Caki2 (cell line): ENCODE measurements around the gene MGAT5B. TPM values are rescaled to one million over a fixed set of nuclear protein-coding genes. Genes with fewer than 3 reads are reported as not detected.

Source experiments
- DNase-seq: peaks from one replicate; pipeline ENCODE4 v3.0.0-alpha.2; 2015; ENCODE audit warnings: low read depth
- in situ Hi-C: cut with HindIII; loops from 2 replicates; pipeline ENCODE4 v1.10.0; 2016; ENCODE audit warnings: low sequenced_read_pairs, low pct_unique_long_range_greater_than_20kb, mixed read lengths
- total RNA-seq: library from RNA; depleted of rRNA; stranded (reverse); fragments of >200 nt; shearing (Covaris generic); gene quantifications from 2 replicates; pipeline ENCODE4 v1.2.3, GENCODE V29; 2014; ENCODE audit warnings: low replicate concordance

The MGAT5B gene
- total RNA-seq, 1 experiment from 2014 or later = 3.1 TPM

DNA sequence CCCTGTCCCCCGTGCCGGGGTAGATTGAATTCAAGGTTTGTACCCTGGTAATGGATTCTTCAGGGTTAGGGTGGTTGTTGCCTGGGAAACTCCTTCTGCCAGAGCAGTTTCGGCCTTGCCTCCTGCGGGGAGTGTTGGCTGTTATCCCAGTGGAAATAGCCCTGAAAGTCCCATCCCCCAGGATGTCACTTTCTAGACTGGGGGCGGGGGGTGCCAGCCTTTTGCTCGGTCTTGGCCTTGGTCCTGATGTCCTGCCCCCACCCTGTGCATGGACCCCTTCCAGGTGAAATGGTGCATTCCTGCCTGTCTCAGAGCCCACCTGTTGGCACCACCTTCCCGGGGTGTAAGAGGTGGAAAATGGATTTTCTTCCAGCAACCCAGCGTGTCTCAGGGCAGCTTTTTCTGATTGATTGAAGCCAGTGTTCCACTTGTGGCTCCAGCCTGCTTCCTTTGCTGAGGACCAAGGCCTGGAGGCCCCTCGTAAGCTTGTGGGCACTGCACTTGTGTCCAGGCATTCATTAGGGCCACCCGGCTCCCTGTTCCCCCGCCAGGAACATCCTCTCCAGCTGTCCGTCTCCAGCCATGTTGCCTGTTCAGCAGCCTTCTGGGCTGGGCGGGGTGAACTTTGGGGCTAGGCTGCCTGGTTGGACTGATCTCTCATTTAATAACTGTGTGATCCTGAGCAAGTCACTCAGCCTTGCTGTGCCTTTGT is 25.6 kb downstream of the MGAT5B start:
- DNase-seq = no peak
- in situ Hi-C loops = no loop called here

DNA sequence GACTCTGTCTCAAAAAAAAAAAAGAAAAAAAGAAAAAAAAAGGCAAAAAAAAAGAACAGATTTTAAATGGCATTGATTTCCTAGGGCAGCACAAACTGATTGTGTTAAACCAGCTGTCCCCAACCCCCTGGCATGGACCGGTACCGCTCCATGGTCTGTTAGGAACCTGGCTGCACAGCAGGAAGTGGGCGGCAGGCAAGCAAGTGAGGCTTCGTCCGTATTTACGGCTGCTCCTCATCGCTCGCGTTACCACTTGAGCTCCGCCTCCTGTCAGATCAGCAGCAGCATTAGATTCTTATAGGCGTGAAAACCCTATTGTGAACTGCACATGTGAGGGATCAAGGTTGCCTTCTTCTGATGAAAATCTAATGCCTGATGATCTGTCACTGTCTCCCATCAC is 26.6 kb downstream of the MGAT5B start:
- no peak for DNase-seq
- in situ Hi-C loops = no loop called here

DNA sequence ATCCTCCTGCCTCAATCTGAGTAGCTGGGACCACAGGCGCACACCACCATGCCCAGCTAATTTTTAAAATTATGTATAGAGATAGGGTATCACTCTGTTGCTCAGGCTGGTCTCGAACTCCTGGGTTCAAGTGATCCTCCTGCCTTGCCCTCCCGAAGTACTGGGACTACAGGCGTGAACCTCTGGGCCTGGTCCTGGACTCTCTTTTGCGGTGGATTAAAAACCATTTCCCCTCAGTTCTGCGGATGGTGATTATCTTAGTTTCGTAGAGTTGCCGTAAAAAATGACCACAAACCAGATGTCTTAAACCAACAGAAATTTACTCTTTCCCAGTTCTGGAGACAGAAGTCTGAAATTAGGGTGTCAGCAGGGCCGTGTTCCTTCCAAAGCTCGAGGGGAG is 28.8 kb downstream of the MGAT5B start:
- in situ Hi-C loops = no loop called here
- no peak for DNase-seq

DNA sequence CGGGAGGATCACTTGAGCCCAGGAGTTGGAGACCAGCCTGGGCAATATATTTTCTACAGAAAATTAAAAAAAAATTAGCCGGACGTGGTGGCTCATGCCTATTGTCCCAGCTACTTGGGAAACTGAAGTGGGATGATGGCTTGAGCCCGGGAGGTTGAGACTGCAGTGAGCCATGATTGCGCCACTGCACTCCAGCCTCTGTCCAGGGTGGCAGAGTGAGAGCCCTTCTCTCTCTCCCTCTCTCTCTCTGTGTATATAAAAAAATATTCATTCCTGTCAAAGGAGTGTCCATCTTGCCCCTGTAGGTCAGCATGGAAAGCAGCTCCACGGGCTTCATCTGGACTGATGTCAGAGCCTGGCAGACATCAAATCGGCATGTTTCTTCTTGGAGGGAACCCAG is 31.2 kb downstream of the MGAT5B start:
- in situ Hi-C loops = no loop called here
- no peak for DNase-seq

DNA sequence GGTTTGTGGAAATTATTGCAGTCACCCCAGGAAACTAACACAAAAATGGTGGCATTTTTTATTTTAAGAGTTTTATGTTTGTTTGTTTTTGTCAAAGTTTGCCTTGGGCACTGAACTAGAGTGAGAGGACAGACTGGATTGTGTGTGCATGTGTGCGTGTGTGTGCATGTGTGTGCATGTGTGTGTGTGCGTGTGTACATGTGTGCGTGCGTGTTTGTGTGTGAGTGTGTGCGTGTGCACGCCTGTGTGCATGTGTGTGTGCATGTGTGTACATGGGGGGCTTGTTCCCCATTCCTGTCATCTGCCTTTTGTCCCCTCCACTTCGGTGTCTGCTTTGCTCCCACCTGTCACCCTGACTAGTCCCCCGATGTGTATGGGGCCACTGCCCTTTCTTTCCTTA is 32.5 kb downstream of the MGAT5B start:
- in situ Hi-C loops = no loop called here
- no peak for DNase-seq

DNA sequence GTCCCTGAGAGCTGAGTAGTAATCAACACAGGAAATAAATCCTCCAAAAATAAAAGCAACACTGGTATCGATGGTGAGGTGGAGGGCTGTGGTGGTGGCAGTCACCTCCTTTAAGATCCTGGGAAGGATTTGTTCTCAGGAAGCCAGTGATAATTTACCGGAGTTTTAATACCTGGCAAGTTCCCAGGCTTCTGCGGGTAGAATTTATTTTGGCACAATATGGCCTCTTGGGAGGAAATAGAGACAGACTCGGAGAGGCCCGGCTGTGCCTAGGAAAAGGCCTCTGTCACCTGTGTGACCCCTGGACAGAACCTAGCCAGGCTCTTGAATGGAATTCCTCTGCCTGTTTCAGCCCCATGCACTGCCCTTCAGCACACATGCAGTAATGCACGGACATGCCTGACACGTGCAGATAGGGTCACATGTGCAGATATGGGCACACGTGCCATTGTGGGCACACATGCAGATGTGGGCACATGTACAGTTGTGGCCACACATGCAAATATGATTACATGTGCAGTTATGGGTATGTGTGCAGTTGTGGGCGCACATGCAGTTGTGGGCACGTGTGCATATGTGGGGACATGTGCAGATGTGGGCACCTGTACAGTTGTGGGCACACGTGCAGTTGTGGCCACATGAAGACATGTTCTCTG is 33.5 kb downstream of the MGAT5B start:
- in situ Hi-C loops = no loop called here
- no peak for DNase-seq

DNA sequence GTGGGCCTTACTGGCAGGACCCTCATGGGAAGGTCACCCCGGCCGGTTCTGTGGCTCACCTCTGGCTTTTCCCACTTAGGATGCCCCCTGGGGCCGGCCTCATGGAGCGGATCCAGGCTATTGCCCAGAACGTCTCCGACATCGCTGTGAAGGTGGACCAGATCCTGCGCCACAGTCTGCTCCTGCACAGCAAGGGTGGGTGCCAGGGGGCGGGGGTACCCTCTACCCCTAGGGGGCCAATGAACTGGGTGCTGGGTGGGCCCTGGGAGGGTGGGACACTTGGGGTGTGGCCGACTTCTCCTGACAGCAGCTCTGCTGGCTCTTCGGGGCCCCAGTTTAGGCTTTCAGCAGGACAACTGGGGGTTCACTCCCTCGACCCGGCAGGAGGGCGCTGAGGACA is 34.3 kb downstream of the MGAT5B start:
- DNase-seq = no peak
- in situ Hi-C loops = no loop called here

DNA sequence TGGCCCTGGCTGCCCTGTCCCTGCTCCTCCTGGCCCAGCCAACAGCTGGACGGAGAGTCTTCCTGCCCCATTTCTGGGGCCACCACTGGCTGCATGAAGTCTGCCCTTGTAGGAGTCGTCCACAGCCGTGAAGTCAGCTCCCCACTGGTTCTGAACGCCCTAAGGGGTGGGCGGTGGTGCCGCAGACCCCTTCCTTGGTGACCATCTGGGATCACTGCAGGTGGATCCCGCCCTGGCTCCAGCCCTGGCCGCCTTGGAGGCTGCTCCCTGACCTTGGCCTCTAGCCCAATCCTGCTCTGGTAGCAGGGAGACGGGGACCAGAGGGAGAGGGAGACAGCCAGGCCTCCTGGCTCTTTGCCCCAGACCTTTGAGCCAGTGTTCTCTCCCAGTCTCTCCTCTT is 35.4 kb downstream of the MGAT5B start:
- in situ Hi-C loops = no loop called here
- no peak for DNase-seq

DNA sequence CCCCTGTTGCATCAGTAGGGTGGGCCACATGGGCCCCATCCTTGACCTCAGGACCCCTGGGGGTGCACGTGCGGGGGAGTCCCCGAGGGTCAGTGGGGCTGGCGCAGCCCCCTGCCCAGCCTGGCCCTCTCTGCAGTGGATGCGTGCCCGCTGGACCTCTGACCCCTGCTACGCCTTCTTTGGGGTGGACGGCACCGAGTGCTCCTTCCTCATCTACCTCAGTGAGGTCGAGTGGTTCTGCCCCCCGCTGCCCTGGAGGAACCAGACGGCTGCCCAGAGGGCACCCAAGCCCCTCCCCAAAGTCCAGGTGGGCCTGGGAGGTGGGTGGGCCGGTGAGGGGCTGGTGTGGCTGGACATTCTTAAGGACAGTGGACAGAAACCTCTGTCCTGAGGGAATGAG is 35.9 kb downstream of the MGAT5B start:
- DNase-seq = no peak
- in situ Hi-C loops = no loop called here

DNA sequence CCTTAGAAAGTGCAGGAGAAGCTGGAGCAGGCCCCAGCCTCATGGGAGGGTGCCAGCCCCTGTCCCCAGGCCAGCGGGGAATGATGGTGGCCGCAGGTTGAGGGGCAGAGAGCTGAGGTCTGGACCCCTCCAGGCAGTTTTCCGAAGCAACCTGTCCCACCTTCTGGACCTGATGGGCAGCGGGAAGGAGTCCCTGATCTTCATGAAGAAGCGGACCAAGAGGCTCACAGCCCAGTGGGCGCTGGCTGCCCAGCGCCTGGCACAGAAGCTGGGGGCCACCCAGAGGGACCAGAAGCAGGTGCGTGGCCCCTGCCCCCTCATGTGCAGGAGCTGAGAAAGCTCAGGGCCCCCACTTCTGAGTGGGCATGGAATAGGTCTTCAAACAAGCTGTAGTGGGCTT is 36.8 kb downstream of the MGAT5B start:
- in situ Hi-C loops = no loop called here
- DNase-seq = no peak

DNA sequence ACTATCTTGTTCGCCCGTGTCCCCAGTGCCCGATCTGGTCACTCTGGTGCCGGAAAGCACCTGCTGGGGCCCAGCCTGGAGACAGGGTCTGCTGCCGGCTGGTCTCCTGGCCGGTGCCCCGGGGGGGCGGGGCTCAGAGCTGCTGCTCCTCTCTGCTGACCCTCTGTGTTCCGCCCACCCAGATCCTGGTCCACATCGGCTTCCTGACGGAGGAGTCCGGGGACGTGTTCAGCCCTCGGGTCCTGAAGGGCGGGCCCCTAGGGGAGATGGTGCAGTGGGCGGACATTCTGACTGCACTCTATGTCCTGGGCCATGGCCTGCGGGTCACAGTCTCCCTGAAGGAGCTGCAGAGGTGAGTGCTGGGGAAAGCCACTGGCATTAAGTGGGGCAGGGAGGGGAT is 37.6 kb downstream of the MGAT5B start:
- in situ Hi-C loops = no loop called here
- DNase-seq = no peak

DNA sequence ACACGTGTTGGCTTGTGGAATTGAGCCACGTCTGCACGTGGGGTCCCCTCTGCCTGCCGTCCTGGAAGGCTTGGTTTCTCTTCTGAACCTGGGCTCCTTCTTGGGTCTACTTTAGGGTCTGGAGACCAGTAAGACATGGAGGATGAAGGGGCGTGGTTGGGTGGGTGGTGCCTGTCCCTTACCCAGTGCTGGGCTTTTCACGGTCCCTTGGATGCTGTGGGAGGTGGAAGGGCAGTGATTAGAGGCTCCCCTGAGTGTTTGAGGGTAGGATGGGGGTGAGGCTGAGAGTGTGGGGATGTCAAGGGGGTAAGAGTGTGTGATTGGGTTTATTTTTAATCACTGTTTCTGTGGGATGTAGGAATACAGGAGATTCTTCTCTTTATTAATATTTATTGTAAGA is 38.3 kb downstream of the MGAT5B start:
- in situ Hi-C loops = no loop called here
- no peak for DNase-seq

DNA sequence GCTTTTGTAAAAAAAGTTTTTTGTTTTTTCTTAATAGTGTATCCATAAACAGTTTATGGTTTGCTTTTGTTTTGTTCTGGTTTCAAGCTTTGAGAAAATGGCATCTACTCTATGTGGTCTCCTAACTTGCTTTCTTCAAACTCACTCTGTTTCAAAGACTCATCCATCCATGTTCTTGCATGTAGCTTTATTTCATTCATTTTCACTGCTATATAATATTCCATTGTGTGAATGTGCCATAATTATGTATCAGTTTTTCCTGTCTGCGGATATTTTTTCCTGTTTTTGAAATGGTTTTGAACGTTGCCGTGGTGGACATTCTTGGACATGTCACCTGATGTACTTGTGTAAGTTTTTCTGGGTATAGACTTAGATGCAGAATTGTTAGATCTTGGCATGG is 39.1 kb downstream of the MGAT5B start:
- DNase-seq = no peak
- in situ Hi-C loops = no loop called here

DNA sequence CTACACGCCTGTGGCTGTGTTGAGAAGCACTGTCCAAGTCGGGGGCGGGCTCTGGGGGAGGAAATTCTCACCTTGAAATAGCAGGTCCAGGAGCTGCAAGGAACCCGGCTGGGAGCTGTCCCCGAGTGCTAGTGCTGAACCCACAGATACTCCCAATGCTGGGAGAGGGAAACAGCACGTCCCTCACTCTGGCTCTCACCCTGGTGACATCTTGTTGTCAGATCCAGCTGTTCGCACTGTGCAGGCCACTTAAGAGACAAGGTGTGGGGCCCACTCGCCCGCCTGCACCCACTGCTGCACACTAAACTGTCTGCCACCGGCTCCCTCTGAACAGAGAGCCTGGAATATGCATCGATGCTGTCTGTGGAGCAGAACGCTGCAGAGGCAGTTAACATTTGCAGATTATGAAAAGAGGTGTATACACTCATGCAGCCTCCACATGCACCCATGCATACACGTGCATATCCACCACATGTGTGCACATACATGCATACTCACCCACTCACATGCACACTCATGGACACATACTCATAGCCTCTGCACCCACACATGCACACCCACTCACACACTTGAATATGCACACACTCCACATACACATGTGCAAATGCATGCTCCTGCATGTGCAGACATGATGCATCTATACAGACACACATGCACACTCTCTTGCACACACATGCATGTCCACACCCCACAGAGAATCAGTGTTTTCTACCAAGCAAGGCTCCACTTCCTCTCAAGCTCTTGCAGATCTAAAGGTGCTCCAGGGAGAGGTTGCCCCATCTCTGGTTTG is 42.0 kb downstream of the MGAT5B start:
- DNase-seq = peak; percentile 43
- in situ Hi-C loops = no loop called here

DNA sequence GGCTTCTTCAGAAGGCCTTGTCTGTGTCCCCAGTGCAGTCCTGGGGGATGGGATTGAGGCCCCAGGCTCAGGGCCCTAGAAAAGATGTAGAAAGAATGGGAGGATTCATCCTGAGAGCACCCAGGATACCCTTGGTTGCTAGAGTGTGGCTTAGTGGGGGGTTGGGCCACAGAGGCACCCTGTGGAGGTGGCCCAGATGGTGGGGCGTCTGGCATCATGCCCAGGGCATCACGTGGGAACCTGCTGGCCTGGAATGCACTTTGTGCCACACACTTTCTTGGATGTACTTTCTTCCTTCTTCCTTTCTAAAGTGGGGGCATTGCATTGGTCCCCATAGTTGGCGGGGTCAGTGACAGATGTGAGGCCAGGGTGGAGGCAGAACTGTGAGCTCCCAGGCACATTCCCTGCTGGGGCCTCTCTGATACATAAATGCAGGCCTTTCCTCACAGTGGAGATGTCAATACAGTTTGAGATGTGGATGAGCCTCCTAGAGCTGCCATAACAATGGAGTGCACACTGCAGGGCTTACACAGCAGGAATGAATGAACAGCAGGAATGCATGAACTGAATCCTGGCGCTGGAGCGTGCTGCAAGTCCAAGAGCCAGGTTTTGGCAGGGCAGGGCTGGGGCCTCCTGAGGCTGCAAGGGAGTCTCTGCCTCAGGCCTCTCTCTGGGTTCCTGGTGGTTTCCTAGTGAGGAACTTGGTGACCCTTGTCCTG is 43.3 kb downstream of the MGAT5B start:
- in situ Hi-C loops = no loop called here
- peak; percentile 38 for DNase-seq

DNA sequence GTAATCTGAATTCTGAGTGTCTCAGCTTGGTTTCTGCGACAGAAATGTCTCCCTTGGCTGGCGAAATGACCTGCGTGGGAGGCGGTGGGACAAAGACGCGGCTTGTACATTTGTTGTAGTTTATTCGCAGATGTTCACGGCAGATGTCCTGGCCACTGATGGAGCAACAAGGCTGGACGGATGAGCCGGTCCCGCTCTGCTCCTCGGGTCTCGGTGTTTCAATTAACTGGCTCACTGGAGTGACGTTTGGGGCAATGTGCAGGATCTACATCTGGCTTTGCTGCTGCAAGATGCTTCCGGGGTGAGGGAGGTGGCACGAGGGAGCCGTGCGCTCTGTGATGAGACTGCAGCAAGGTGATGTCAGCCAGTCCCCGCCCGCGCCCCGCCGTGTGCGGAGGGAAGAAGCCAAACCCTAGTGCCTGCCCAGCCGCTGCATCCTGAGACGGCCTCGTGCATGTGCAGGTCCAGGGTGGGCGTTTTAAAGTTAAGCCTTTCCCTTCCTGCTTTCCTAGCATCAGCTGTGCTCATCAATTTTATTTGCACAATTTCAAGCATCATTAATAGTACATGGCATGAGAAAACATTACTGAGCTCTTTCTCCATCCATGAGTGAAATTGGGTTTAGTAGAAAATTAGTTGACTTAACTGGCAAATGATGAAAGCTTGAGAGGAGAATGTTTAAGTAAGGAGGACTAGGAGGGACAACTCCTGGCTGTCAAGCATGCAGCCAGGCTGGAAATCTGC is 44.4 kb downstream of the MGAT5B start:
- in situ Hi-C loops = no loop called here
- DNase-seq = no peak

DNA sequence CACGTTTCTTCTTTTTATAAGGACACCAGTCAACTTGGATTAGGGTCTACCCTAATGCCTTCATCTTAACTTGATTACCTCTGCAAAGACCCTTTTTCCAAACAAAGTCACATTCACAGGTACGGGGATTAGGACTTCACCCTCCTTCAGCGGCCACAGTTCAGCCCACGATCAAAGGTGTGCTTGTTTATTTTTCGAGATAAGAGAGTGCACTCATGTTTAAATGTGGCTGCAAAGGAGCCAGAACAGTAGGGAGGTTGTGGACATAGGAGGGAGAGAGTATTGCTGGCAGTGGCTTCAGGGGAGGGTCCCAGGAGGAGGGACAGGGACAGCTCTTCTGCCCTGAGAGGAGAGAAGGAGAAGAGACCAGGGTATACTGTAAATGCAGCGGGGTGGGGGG is 46.7 kb downstream of the MGAT5B start:
- DNase-seq = no peak
- in situ Hi-C loops = no loop called here

DNA sequence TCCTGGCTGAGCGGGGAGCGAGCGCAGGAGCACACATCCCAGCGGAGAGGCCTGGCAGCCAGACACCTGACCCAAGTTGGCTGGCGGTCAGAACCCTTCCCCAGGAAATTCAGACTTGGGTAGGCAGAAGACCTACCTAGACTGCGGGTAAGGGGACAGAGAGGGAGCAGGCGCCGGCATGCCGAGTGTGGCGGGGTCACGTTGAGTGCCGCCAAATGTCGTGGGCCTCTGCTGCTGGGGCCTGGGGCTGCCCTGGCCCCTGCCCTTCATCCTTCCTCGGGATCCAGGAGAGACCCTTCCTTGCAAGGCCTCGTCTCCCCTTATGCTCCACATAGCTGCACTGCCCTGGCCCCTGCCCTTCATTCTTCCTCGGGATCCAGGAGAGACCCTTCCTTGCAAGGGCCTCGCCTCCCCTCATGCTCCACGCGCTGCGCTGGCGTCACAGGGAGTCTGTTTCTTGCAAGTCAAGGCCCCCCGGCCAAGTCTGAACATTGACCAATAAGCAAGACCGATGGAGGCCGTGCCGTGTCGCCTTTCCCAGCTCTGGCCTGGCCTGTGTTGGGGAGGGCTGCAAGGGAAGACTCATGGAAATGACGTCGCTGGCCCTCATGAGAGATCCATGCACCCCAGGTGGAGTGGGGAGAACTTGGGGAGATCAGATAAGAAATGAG is 47.8 kb downstream of the MGAT5B start:
- DNase-seq = no peak
- in situ Hi-C loops = no loop called here
